ENCODE results near the gene TSEN34. TPM values are rescaled to one million over a fixed set of nuclear protein-coding genes. Genes with fewer than 3 reads are reported as not detected.
"Not testable (repeated sequence)": the region's sequence is repeated elsewhere in the genome, so short reads cannot be mapped to it uniquely, and the experiment has no call there.

Gene TSEN34
- total RNA-seq, 1 donor from 2014 or later, result 82.5 TPM

GRCh38 chr19:54209058-54209810 lies 18.1 kb downstream of the TSEN34 start:
- no peak for DNase-seq (ENCODE audit: low read depth)

- DNase-seq (ENCODE audit: low read depth), result peak; percentile 99
Observed at GRCh38 chr19:54209811-54210494, 18.8 kb downstream of the TSEN34 start.

- no peak for DNase-seq (ENCODE audit: low read depth)
Observed at GRCh38 chr19:54211235-54211634, 20.1 kb downstream of the TSEN34 start.

GRCh38 chr19:54214217-54214616 lies 23.1 kb downstream of the TSEN34 start:
- not testable (repeated sequence) for DNase-seq (ENCODE audit: low read depth)

GRCh38 chr19:54214734-54215133 lies 23.6 kb downstream of the TSEN34 start:
- not testable (repeated sequence) for DNase-seq (ENCODE audit: low read depth)

GRCh38 chr19:54216869-54217268 lies 25.8 kb downstream of the TSEN34 start:
- DNase-seq (ENCODE audit: low read depth), result no peak

GRCh38 chr19:54217517-54218247 lies 26.6 kb downstream of the TSEN34 start:
- DNase-seq (ENCODE audit: low read depth), result not testable (repeated sequence)

- no peak for DNase-seq (ENCODE audit: low read depth)
Observed at GRCh38 chr19:54218259-54218658, 27.2 kb downstream of the TSEN34 start.

- no peak for DNase-seq (ENCODE audit: low read depth)
Observed at GRCh38 chr19:54218960-54219661, 28.0 kb downstream of the TSEN34 start.

- DNase-seq (ENCODE audit: low read depth), result not testable (repeated sequence)
Observed at GRCh38 chr19:54219702-54220101, 28.6 kb downstream of the TSEN34 start.

GRCh38 chr19:54221947-54222346 lies 30.8 kb downstream of the TSEN34 start:
- not testable (repeated sequence) for DNase-seq (ENCODE audit: low read depth)

- not testable (repeated sequence) for DNase-seq (ENCODE audit: low read depth)
Observed at GRCh38 chr19:54222474-54223276, 31.6 kb downstream of the TSEN34 start, which contains the start of gene LILRB3. LILRB3 (minus strand) TSS chr19:54223007; CDS start chr19:54222976, 31 bp downstream.

- DNase-seq (ENCODE audit: low read depth), result not testable (repeated sequence)
Observed at GRCh38 chr19:54223277-54223936, 32.3 kb downstream of the TSEN34 start.

GRCh38 chr19:54223937-54224281 lies 32.8 kb downstream of the TSEN34 start:
- DNase-seq (ENCODE audit: low read depth), result not testable (repeated sequence)

GRCh38 chr19:54224619-54225018 lies 33.5 kb downstream of the TSEN34 start:
- DNase-seq (ENCODE audit: low read depth), result not testable (repeated sequence)

- DNase-seq (ENCODE audit: low read depth), result no peak
Observed at GRCh38 chr19:54229146-54229545, 38.0 kb downstream of the TSEN34 start.

GRCh38 chr19:54230031-54230430 lies 38.9 kb downstream of the TSEN34 start:
- DNase-seq (ENCODE audit: low read depth), result no peak

GRCh38 chr19:54231077-54231931 lies 40.2 kb downstream of the TSEN34 start:
- DNase-seq (ENCODE audit: low read depth), result peak; percentile 44

- DNase-seq (ENCODE audit: low read depth), result no peak
Observed at GRCh38 chr19:54233941-54234340, 42.8 kb downstream of the TSEN34 start.

Data from renal cortical epithelial cell (primary cell).